ENCODE data around the gene CDK17.
"Not testable (repeated sequence)": the region's sequence is repeated elsewhere in the genome, so short reads cannot be mapped to it uniquely, and the experiment has no call there.

Gene CDK17

DNA sequence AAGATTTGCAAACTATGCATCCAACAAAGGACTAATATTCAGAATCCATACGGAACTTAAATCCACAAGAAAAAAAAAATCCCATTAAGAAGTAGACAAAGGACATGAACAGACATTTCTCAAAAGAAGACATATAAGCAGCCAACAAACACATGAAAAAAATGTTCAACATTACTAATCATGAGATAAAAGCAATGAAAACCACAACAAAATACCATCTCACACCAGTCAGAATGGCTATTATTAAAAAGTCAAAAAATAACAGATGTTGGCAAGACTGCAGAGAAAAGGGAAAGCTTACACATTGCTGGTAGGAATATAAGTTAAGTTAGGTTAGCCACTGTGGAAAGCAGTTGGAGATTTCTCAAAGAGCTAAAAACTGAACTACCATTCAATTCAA is 16.2 kb downstream of the CDK17 start:
- no peak for DNase-seq

- DNase-seq: no peak
Measured at GRCh38 chr12:96383371-96383770, 16.9 kb downstream of the CDK17 start.

DNA sequence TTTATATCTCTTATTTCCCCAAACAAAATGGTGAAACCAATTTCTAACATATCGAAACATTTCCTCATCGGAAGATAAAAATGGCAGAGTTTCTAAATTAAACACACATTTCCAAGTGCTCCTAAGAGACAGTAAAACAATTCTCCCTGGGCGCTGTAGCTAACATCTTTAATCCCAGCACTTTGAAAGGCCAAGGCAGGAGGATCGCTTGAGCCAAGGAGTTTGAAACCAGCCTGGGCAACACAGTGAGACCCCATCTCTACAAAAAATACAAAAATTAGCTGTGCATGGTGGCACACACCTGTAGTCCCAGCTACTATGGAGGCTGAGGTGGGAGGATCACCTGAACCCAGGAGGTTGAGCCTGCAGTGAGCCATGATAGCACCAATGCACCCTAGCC is 20.5 kb downstream of the CDK17 start:
- not testable (repeated sequence) for DNase-seq

DNA sequence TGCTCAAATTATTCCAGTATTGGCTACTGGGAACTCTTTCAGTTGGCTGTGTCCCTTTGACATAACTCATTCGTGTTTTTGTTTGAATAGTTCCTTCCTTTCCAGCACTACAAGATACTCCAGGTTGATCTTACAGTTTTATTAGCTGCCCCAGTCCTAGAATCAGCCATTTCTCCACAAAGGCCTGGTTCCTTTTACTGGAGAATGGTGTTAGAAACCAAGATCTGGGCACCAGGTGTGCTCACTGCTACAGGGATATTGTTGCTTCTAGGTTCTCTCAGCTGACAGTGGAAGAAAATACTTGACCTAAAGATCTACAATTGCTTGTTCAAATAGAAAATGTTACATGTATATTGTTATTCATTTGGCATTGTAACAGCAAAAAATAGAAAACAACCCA is 21.9 kb downstream of the CDK17 start:
- no peak for DNase-seq

- no peak for DNase-seq
Measured at GRCh38 chr12:96376865-96377264, 23.4 kb downstream of the CDK17 start.

DNA sequence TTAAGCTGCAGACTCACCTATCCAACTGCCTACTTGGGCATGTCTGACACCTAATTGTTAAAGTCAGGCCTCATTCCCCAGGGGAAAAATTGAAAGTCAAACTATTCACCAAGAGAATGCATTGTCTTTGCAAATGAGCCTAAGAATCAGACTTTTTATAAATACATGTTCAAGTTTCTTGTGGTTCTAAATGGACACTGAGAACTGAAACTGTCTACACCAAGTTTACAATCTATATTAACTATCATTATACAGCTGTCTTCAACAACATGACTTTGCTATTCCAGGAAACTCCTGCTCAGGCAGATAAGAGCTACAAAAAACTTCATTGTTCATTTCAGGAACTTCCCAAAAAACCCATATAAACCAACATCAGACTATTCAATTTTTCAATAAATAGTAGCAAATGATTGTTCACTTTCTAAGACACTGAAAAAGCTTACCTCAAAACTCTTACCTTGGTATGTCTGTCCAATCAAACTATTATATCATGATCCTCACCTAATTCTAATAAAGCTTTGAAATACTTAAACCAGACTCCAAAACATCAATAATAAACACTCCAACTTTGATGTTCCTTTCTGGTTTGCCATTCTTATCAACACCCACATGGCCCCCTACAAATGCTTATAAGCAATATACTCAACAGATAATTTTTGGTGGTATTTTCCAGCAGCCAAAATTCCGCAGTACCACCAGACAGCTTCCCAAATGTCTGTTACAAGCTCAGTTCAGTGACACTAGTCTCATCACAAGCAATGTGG is 24.2 kb downstream of the CDK17 start:
- no peak for DNase-seq

- no peak for DNase-seq
Measured at GRCh38 chr12:96375170-96375569, 25.1 kb downstream of the CDK17 start.

DNA sequence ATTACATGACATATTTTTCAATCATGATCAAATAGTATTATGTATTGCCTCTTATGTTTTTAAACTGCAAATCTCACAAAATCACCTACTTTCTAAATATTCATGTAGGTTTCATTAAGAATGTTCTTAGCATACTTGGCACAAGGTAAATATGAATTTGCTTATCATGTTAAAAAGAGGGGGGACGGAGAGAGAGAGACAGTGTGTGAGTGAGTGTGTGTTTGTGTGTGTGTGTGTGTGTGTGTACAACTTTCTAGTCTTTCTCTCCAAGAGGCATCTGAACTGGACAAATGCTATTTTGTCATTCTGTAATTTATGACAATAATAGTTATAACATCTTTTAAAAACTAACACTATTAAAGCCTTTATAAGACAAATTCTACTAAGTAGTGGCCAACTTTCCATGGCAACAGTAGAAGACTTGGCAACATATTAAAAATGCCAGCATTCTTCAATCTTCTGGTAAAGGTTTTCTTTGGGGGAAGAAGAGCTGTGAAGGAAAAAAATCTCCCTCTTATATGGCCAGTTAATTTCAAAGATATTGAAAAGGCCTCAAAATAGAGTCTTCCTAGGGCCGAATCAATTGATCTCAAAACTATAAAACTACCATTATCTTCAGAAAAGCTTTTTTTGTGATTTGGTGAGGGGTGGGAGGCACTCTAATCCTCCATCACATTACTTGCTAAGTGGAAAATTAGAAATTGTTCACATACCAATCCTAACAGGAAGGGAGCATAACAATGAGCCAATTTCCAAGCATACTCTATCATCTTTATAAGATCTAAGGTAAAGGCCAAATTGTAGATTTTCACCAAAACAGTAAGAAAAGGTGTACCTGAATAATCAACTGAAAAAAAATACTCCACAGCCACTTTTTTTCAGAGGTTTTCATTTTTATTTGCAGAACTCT is 28.2 kb downstream of the CDK17 start:
- DNase-seq: no peak

- DNase-seq: no peak
Measured at GRCh38 chr12:96371138-96371789, 29.0 kb downstream of the CDK17 start.

- DNase-seq: no peak
Measured at GRCh38 chr12:96368687-96369086, 31.6 kb downstream of the CDK17 start.

- DNase-seq: no peak
Measured at GRCh38 chr12:96368233-96368632, 32.0 kb downstream of the CDK17 start.

- no peak for DNase-seq
Measured at GRCh38 chr12:96366381-96366654, 33.9 kb downstream of the CDK17 start.

DNA sequence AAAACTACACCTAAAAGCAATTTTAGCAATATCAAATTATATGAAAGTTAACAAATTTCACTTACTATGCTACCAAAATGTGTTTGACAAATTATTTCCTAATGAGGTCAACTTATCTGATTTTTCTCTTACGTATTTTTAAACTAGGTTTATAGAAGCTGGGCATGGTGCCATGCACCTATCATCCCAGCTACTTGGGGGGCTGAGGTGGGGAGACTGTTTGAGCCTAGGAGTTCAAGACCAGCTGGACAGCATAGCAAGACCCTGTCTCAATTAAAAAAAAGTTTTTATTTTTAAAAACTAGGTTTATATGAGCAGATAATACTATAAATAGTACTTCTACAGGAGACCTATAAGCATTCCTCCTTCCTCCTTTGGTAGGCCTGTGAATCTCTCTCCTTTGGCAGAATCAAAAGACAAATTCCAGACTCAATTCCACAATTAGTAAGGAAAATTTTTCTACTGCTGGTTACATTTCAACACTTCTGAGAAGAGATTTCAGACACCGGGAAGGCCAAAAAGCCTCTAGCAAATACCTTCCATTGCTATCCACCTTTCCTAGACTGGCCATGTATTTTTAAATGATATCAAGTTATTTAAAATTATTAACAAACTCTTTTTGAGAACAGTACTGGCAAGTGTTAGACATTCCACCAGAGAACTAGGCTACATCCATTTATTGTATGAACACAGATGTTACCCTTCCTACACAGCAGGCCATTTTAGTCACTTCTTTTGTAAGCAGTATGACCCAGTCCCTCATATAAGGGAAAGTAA is 34.4 kb downstream of the CDK17 start:
- no peak for DNase-seq

- no peak for DNase-seq
Measured at GRCh38 chr12:96364092-96364700, 36.0 kb downstream of the CDK17 start.

- no peak for DNase-seq
Measured at GRCh38 chr12:96361074-96361473, 39.2 kb downstream of the CDK17 start.

DNA sequence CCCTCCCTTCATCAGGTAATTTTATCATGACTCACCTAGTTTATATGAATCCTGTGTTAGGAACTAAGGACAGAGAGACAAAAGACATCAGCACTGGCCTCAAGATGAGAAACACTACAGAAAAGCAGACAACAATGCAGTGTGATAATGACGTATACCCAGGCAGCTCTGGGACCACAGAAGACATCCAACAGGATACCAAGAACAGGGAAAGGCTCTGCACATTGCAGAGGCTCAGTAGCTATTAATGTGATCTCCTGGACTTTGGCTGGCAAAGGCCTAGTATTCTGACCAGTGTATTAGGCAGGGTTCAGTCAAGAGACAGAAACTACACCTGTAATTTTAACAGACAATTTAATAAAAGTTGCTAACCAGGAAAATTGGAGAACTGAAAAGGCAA is 39.7 kb downstream of the CDK17 start:
- DNase-seq: no peak

DNA sequence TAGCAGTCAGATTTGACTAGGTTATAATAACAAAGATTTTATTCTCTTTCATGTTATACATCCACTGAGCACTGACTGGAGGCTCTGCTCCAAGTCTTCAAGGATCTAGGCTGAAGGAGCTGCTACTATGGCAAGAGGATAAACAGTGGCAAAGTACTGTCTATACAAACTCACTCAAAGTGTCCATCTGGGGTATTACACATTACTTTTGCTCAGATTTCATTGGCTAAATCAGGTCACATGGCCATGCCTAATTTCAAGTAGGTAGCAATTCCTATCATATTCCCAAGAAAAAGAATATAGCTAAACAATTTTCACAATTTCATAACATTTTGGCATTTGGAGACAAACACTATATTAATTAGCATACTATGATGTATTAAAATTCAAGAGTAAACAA is 40.9 kb downstream of the CDK17 start:
- no peak for DNase-seq

- no peak for DNase-seq
Measured at GRCh38 chr12:96356831-96357230, 43.4 kb downstream of the CDK17 start.

GRCh38 chr12:96354844-96355534 is 45.2 kb downstream of the CDK17 start:
- DNase-seq: no peak

DNA sequence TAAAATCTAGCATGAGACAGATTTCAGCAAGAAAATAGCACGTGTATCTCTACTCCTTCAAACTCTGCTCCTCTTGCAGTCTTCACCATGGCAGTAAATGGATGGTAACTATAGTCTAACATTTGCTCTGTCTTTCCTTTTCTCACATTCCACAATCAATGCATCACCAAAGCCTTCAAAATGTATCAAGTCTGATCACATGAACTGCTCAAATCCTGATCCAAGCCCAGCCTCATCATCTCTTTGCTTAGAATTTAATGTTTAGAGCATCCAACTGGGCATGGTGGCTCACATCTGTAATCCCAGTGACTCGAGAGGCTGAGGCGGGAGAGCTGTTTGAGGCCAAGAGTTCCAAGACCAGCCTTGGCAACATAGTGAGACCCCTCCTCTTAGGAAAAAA is 45.9 kb downstream of the CDK17 start:
- DNase-seq: no peak

DNA sequence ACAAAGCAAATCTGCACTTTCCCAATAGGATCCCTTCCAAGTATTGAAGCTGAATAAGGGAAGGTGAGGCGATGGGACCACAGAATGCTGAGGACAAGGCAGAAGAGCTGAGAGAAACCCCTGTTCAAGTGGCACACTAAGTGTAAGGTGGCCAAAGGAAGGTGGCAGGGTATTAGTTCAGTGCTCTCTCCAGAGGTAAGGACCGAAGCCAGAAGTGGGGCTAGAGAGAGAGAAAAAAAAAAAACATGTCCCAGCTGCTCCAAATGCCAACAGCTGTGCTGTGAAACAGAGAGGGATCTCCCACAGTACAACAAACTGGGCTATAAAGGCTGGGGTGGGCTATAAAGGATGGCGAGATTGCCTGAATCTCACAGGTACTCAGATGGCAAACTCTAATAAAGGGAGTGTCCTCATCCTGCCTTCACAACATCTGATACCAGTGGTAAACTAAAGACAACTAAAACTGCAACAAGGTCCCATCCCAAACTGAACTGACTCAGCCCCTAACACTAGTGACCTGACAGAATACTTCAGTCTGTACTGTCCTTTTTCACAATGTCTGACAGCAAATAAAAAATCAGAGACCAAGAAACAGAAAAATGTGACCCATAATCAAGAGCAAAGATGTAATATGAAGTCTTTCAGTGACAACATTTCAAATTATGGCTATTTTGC is 47.9 kb downstream of the CDK17 start:
- no peak for DNase-seq

All from cortex of kidney (tissue), 1 donor.